Pancreas (tissue), 10 donors: ENCODE data around the gene COPA. TPM values are rescaled to one million over a fixed set of nuclear protein-coding genes. Genes with fewer than 3 reads are reported as not detected.
A peak's percentile ranks its signal among the peaks of the same experiment; 100 is the strongest.

Experiments used
- ATAC-seq, 4 donors: fragments of 200-7000 bp; cut with Tn5 transposase; one replicate each; pipeline versions ENCODE4 v1.8.0 to v1.9.1; 2020; ENCODE audit warnings: mild to moderate bottlenecking in 4 of 4, moderate library complexity in 4 of 4
- DNase-seq, 6 donors: peaks; one replicate each; pipeline ENCODE4 v3.0.0-alpha.2; 2020
- FAIRE-seq: peaks from 2 replicates; lab custom pipeline; 2012; peaks lifted over from hg19 to GRCh38; lab: Jason Lieb, UNC
- H3K27ac ChIP-seq, 4 donors: fragments of 200-600 bp; sonication (generic); 1 replicate in 3 of 4; 2 replicates in 1 of 4; pipeline versions ENCODE4 v1.5.0 to v1.8.0; 2020
- H3K27me3 ChIP-seq, 4 donors: fragments of 200-600 bp; one replicate each; pipeline ENCODE4 v1.8.0; 2021
- H3K36me3 ChIP-seq, 3 donors: fragments of 200-600 bp; sonication (generic) in 1 of 3; one replicate each; pipeline versions ENCODE4 v1.5.0 to v1.8.0; 2020 to 2021
- H3K4me1 ChIP-seq, 3 donors: fragments of 200-600 bp; one replicate each; pipeline ENCODE4 v1.8.0; 2021
- H3K4me3 ChIP-seq, 4 donors: fragments of 200-600 bp; sonication (generic) in 2 of 4; one replicate each; pipeline versions ENCODE4 v1.5.0 to v1.8.0; 2020 to 2021
- H3K9me3 ChIP-seq, 4 donors: fragments of 200-600 bp; one replicate each; pipeline ENCODE4 v1.8.0; 2021
- CTCF ChIP-seq, 4 donors: fragments of 200-600 bp; sonication (generic) in 3 of 4; IDR thresholded peaks; one replicate each; pipeline versions ENCODE4 v1.5.0 to v1.8.0; 2021; ENCODE audit warnings: antibody characterized with exemption in 4 of 4
- WGBS, 2 donors: extraction: QIAGEN DNeasy Blood & Tissue Kit; methylation state at CpG; one replicate each; pipeline ENCODE4 v1.1.7; 2013; 5-methylcytosine and 5-hydroxymethylcytosine counted together
- intact Hi-C, 3 donors: fragments of 100-400 bp; cut with DNase I; formaldehyde crosslinking; loops; one replicate each; pipeline versions ENCODE4 v1.11.1 to v1.14.2; 2022
- polyA plus RNA-seq, 2 donors: library from polyadenylated mRNA; stranded (reverse); fragments of 200-250 nt; gene quantifications; one replicate each; pipeline ENCODE4 v1.2.3, GENCODE V29; 2013
- total RNA-seq, 6 donors: library from RNA; stranded (reverse); fragmentation: NEBNext Ultra II Directional in 4 of 6; extraction: Animal tissue kit (Norgen Biotek cat#: 25700) in 4 of 6; gene quantifications; one replicate each; pipeline versions ENCODE4 v1.2.1 to v1.2.4, GENCODE V29; 2021 to 2023
- donor health status: healthy with polysubstance abuse.
- donor health status: DM: no; HTN: no; CAD: no; lungs with moderate emphysema.
- donor health status: DM: no; HTN: no; CAD: no.
- donor health status: control.
- donor health status: control.
- donor health status: Bipolar disorder and iron deficiency.
- donor health status: DM: yes; HTN: yes; CAD: no.
- donor health status: DM: no; HTN: no; CAD: no.
- donor health status: DM: no; HTN: no; CAD: no.
- donor health status: DM: yes; HTN: yes; CAD: no.

Gene COPA
- total and polyA plus RNA-seq, 8 donors: 34.7 to 114 (median 75.9) TPM

- intact Hi-C loops: loop anchor here in 1 of 3 donors (10.0 kb wide), 1 partner anchor 153 kb away; no protein-coding TSS in a partner anchor
- H3K4me1 ChIP-seq: peaks cover 19 to 35% (median 30%) of the 10 kb centered on the region in 3 donors
These were observed 85.5 kb downstream of the COPA start for GRCh38 chr1:160257411-160258015.

GRCh38 chr1:160256396-160257046 is 86.5 kb downstream of the COPA start:
- Histone ChIP-seq H3K27me3 (no peaks in the 10 kb centered on the region), H3K27ac (no peak overlapping the region), H3K36me3 (no peaks in the 10 kb centered on the region), H3K9me3 (no peaks in the 10 kb centered on the region), H3K4me1 (peaks cover 21 to 38% (median 30%) of the 10 kb centered on the region in 3 donors), H3K4me3 (no peak overlapping the region)
- no peak for TF ChIP-seq CTCF (IDR thresholded peaks at IDR 0.05)
- ATAC-seq: no peak
- intact Hi-C loops: loop anchor here in 1 of 3 donors (10.0 kb wide), 1 partner anchor 152 kb away; no protein-coding TSS in a partner anchor
- WGBS, 2 donors: 5 to 15% methylated on average over 3 of the region's 3 CpGs
- FAIRE-seq: no peak
- no peak for DNase-seq

More at GRCh38 chr1:160257411-160258015, 85.5 kb downstream of the COPA start:
- WGBS, 2 donors: 91 to 93% methylated on average over 6 of the region's 6 CpGs
- DNase-seq (no peak), ATAC-seq (no peak), FAIRE-seq (no peak)
- no peak overlapping the region for H3K4me3 ChIP-seq
- H3K27ac ChIP-seq: no peak overlapping the region
- H3K27me3 ChIP-seq: no peaks in the 10 kb centered on the region
- TF ChIP-seq CTCF (IDR thresholded peaks at IDR 0.05): no peak
- H3K9me3 ChIP-seq: no peaks in the 10 kb centered on the region
- no peaks in the 10 kb centered on the region for H3K36me3 ChIP-seq

- Histone ChIP-seq H3K27me3 (no peaks in the 10 kb centered on the region), H3K36me3 (no peaks in the 10 kb centered on the region), H3K9me3 (no peaks in the 10 kb centered on the region), H3K27ac (no peak overlapping the region), H3K4me3 (no peak overlapping the region), H3K4me1 (peaks cover 23 to 42% (median 31%) of the 10 kb centered on the region in 3 donors)
- intact Hi-C loops: loop anchor here in 1 of 3 donors (10.0 kb wide), 1 partner anchor 151 kb away; no protein-coding TSS in a partner anchor
- FAIRE-seq: no peak
- 75 to 82% methylated on average over 4 of the region's 4 CpGs for WGBS, 2 donors
- no peak for TF ChIP-seq CTCF (IDR thresholded peaks at IDR 0.05)
- no peak for DNase-seq
- no peak for ATAC-seq
These were observed 87.2 kb downstream of the COPA start for GRCh38 chr1:160255781-160256300.

GRCh38 chr1:160251687-160252526 is 91.1 kb downstream of the COPA start:
- Histone ChIP-seq H3K4me1 (peaks cover 14 to 30% (median 26%) of the 10 kb centered on the region in 3 donors), H3K36me3 (no peaks in the 10 kb centered on the region), H3K4me3 (no peak overlapping the region), H3K9me3 (no peaks in the 10 kb centered on the region), H3K27me3 (no peaks in the 10 kb centered on the region), H3K27ac (peak overlapping the region in 2 of 4 donors; percentile 1 to 22)
- peak; percentile 90 to 97 (median 96) for ATAC-seq
- DNase-seq: peak in 5 of 6 donors; percentile 55 to 72 (median 69)
- peak; percentile 39 to 59 (median 47) for TF ChIP-seq CTCF (IDR thresholded peaks at IDR 0.05)
- intact Hi-C loops: loop anchor here in 2 of 3 donors (5.0 to 10.0 kb wide), 3 partner anchors 45 to 147 kb away; partner anchors contain the start of genes CASQ1 (in 1 of the 2) and PEA15 (in 1 of the 2)
- WGBS, 2 donors: 51 to 58% methylated on average over 5 of the region's 5 CpGs
- peak; percentile 87 for FAIRE-seq
